ENCODE data around the gene ZNF576. TPM values are rescaled to one million over a fixed set of nuclear protein-coding genes. Genes with fewer than 3 reads are reported as not detected.

Gene ZNF576
- total RNA-seq, 1 donor from 2014 or later, result 17.3 TPM

DNA sequence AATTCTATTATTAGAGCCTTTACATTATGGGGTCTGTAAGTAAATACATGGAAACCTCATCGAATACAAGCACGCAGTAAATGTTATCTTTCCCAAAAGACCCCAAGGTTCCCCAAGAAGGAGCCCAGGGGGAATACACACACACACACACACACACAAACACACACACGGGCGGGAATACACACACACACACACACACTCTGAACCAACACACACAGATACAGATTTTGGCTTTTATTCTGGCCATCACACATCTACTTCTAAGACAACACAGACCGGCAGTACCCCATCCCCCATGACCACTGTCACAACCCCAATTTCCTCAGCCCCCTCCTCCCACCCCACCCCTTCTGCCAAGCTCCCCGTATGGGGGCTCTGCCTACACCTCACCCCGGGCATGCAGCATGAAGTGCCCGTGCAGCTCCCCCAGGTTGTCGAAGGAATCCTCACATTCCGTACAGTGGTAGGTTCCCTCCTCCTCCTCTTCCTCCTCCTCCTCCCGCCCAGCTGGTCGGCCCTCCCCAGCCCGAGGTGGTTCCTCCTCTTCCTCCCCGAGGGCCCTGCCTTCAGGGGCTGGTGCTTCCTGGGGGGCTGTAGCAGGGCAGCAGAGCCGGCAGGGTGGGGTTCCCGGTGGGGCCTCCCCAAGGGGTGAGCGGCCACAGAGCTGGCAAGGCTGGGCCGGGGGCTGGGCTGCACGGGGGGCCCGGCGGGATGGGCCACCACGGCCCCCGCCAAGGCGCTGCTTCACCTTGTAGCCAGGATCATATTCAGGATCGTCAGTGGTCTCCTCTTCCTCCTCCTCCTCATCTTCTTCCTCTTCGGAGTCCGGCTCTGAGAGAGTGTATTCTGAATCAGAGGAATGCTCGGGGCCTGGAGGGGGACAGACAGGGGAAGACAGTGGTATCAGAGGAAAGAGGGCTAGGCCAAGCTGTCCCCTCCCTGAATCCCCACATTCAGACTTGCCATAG lies 11.1 kb downstream of the ZNF576 start:
- TF ChIP-seq, protein P1, sequence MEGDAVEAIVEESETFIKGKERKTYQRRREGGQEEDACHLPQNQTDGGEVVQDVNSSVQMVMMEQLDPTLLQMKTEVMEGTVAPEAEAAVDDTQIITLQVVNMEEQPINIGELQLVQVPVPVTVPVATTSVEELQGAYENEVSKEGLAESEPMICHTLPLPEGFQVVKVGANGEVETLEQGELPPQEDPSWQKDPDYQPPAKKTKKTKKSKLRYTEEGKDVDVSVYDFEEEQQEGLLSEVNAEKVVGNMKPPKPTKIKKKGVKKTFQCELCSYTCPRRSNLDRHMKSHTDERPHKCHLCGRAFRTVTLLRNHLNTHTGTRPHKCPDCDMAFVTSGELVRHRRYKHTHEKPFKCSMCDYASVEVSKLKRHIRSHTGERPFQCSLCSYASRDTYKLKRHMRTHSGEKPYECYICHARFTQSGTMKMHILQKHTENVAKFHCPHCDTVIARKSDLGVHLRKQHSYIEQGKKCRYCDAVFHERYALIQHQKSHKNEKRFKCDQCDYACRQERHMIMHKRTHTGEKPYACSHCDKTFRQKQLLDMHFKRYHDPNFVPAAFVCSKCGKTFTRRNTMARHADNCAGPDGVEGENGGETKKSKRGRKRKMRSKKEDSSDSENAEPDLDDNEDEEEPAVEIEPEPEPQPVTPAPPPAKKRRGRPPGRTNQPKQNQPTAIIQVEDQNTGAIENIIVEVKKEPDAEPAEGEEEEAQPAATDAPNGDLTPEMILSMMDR (conservative IDR thresholded peaks at IDR 0.05), result no peak
- Mint-ChIP-seq H3K4me3 (no peak overlapping the region), H3K27me3 (no peaks in the 10 kb centered on the region), H3K4me1 (ENCODE audit: unreplicated experiment) (peaks cover 12% of the 10 kb centered on the region), H3K9me3 (no peaks in the 10 kb centered on the region), H3K36me3 (peaks cover 17% of the 10 kb centered on the region), H3K27ac (no peak overlapping the region)
- DNase-seq (ENCODE audit: extremely low spot score, unreplicated experiment), result no peak

DNA sequence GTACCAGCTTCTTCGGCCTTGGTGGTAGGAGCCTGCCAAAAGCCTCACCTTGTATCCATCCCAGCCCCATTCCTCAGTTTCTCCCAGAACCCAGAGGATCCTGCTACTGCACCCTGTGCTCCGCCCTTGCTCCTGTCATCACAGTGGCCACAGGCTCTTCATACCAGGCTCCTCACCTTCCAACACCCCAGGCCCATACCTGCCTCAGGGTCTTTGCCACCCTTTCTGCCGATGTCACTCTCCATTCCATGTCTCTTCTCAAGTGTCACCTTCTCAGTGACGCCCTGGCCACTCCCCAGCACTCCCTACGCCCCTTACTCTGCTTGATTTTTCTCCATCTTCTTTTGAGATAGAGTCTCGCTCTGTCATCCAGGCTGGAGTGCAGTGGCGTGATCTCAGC lies 13.5 kb downstream of the ZNF576 start:
- TF ChIP-seq, protein P1 (conservative IDR thresholded peaks at IDR 0.05), result no peak
- no peaks in the 10 kb centered on the region for H3K27me3 Mint-ChIP-seq
- no peak for DNase-seq (ENCODE audit: extremely low spot score, unreplicated experiment)
- H3K4me3 Mint-ChIP-seq, result no peak overlapping the region
- H3K36me3 Mint-ChIP-seq, result peaks cover 31% of the 10 kb centered on the region
- no peak overlapping the region for H3K27ac Mint-ChIP-seq
- peaks cover 12% of the 10 kb centered on the region for H3K4me1 Mint-ChIP-seq (ENCODE audit: unreplicated experiment)
- no peaks in the 10 kb centered on the region for H3K9me3 Mint-ChIP-seq

DNA sequence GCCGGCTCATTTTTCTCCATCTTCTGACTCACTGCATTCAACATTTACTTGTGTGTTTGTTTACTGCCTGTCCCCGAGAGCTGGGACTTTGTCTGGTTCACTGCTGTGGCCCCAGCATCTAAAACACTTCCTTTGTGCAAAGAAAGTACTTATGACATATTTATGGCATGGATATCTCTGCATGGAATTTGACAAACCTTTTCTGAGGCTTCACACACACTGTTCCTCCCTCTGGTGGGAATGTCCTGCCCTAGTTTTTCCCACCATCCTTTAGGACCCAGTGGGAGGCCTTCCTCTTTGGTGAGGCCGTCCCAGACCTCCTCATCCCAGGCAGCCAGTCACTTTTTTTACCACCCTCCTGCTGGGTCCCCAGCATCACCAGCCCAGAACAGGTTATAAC lies 14.1 kb downstream of the ZNF576 start:
- peaks cover 31% of the 10 kb centered on the region for H3K36me3 Mint-ChIP-seq
- TF ChIP-seq, protein P1 (conservative IDR thresholded peaks at IDR 0.05), result no peak
- no peak overlapping the region for H3K4me3 Mint-ChIP-seq
- H3K27me3 Mint-ChIP-seq, result no peaks in the 10 kb centered on the region
- DNase-seq (ENCODE audit: extremely low spot score, unreplicated experiment), result no peak
- H3K27ac Mint-ChIP-seq, result no peak overlapping the region
- no peaks in the 10 kb centered on the region for H3K9me3 Mint-ChIP-seq
- peaks cover 13% of the 10 kb centered on the region for H3K4me1 Mint-ChIP-seq (ENCODE audit: unreplicated experiment)

DNA sequence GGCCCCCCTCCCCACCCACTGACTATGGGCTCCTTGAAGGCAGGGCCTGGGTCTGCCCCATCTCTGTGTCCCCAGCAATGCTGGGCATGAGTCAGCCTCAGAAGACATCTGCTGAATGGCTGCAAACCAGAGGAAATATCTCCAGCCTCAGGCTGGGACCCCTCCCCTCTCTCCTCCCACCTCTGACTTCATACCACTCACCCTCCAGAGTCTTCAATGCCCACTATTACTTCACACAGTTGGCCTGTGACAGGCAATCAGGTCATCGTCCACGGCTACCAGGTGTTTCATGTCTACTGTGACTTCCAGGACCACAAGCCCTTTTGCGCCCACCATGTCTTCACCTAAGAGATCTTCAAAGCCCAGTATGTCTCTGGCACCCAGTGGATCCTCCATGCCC lies 15.4 kb downstream of the ZNF576 start, which contains the start of gene SRRM5:
TSS of gene SRRM5 (plus strand) at position 301 of the 400 bp plus-strand sequence. CDS start at position 335, 34 bp downstream.
- TF ChIP-seq, protein P1 (conservative IDR thresholded peaks at IDR 0.05), result no peak
- no peaks in the 10 kb centered on the region for H3K9me3 Mint-ChIP-seq
- no peaks in the 10 kb centered on the region for H3K27me3 Mint-ChIP-seq
- peaks cover 16% of the 10 kb centered on the region for H3K4me1 Mint-ChIP-seq (ENCODE audit: unreplicated experiment)
- no peak within 1 kb of the TSS for H3K27ac Mint-ChIP-seq
- H3K4me3 Mint-ChIP-seq, result no peak within 1 kb of the TSS
- DNase-seq (ENCODE audit: extremely low spot score, unreplicated experiment), result no peak
- peaks cover 34% of the 10 kb centered on the region for H3K36me3 Mint-ChIP-seq

DNA sequence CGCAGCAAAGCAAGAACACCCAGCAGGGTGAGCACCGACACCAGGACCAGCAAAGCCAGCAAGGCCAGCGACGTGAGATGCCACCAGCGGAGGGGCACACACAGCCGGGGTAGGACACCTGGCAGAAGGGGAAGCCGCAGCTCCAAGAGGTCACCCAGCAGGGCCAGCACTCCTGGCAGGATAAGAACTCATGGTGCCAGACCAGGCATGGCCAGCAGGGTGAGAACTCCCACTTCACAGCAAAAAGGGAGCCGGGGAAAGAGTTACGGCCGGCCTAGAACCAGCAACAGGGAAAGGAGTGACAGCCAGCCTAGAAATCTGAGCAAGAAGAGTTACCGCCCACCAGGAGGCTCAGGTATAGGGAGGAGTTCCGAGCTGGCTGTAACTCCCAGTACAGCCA lies 16.0 kb downstream of the ZNF576 start:
- Mint-ChIP-seq H3K9me3 (no peaks in the 10 kb centered on the region), H3K4me3 (no peak overlapping the region), H3K27ac (no peak overlapping the region), H3K36me3 (peaks cover 31% of the 10 kb centered on the region), H3K4me1 (ENCODE audit: unreplicated experiment) (peaks cover 16% of the 10 kb centered on the region), H3K27me3 (no peaks in the 10 kb centered on the region)
- TF ChIP-seq, protein P1 (conservative IDR thresholded peaks at IDR 0.05), result no peak
- DNase-seq (ENCODE audit: extremely low spot score, unreplicated experiment), result no peak
